Adrenal gland (tissue), 5 donors: ENCODE measurements around the gene DBET.

Source experiments
- POLR2A ChIP-seq, 2 donors: fragments of 450-650 bp; IDR thresholded peaks; one replicate each; pipeline ENCODE4 v1.6.1; 2017; ENCODE audit warnings: antibody characterized with exemption in 2 of 2, mild to moderate bottlenecking in 2 of 2, moderate library complexity in 1 of 2
- TF ChIP-seq, protein P1 (sequence below), 6 experiments: fragments of 450-650 bp in 4 of 6; fragments of 200-600 bp in 2 of 6; sonication (generic) in 1 of 6; IDR thresholded peaks; 1 replicate in 5 of 6; 2 replicates in 1 of 6; pipeline versions ENCODE4 v1.5.1 to v1.8.0; 2016 to 2021; ENCODE audit warnings: antibody characterized with exemption in 6 of 6, mild to moderate bottlenecking in 2 of 6, moderate library complexity in 1 of 6
- donor health status: DM: no; HTN: no; CAD: no.

- TF ChIP-seq, protein P1, sequence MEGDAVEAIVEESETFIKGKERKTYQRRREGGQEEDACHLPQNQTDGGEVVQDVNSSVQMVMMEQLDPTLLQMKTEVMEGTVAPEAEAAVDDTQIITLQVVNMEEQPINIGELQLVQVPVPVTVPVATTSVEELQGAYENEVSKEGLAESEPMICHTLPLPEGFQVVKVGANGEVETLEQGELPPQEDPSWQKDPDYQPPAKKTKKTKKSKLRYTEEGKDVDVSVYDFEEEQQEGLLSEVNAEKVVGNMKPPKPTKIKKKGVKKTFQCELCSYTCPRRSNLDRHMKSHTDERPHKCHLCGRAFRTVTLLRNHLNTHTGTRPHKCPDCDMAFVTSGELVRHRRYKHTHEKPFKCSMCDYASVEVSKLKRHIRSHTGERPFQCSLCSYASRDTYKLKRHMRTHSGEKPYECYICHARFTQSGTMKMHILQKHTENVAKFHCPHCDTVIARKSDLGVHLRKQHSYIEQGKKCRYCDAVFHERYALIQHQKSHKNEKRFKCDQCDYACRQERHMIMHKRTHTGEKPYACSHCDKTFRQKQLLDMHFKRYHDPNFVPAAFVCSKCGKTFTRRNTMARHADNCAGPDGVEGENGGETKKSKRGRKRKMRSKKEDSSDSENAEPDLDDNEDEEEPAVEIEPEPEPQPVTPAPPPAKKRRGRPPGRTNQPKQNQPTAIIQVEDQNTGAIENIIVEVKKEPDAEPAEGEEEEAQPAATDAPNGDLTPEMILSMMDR (IDR thresholded peaks at IDR 0.05): no peak
- TF ChIP-seq POLR2A (IDR thresholded peaks at IDR 0.05): no peak
Observed at GRCh38 chr4:190014771-190015537, 49.3 kb upstream of the DBET start.
